Astrocyte of the cerebellum (primary cell): Measurements from ENCODE around the gene HADHB.
"Not testable (repeated sequence)": the region's sequence is repeated elsewhere in the genome, so short reads cannot be mapped to it uniquely, and the experiment has no call there.

Experiments used
- DNase-seq: peaks from one replicate; pipeline ENCODE4 v3.0.0-alpha.2; 2011; ENCODE audit warnings: low read depth
- H3K4me3 ChIP-seq: 2 replicates; pipeline ENCODE4 v1.5.1; 2011; ENCODE audit warnings: mild to moderate bottlenecking, low read depth, low read length, moderate library complexity
- in situ Hi-C: cut with HindIII; loops from 2 replicates; pipeline ENCODE4 v1.10.0; 2017; ENCODE audit warnings: low sequenced_read_pairs
- TF ChIP-seq, protein P1 (sequence below): IDR thresholded peaks from 2 replicates; pipeline ENCODE4 v1.5.1; 2012; ENCODE audit warnings: low read length, low read depth, moderate library complexity, mild to moderate bottlenecking; ENCODE audit errors: missing control alignments

HADHB gene

DNA sequence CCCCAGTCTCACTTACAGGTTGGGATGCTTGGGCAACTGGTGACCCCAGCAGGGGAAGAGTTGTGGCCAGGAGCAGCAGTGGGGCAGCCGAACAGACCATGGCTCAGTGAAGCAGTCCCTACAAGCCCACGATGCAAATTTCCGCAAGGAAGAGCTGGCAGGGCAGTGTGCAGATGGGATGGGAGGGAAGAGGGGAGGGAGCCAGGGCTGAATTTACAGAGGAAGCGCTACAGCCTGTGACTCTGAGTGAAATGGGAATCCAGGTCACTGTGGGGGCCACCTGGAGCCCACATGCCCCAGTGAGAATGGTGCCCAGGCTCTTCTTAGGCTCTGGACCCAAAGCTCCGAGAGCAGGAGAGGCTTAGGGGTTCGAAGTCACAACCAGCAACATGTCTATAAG, 74.2 kb downstream of the HADHB start:
- no peak for DNase-seq
- in situ Hi-C loops = no loop called here
- no peak overlapping the region for H3K4me3 ChIP-seq
- TF ChIP-seq, protein P1, sequence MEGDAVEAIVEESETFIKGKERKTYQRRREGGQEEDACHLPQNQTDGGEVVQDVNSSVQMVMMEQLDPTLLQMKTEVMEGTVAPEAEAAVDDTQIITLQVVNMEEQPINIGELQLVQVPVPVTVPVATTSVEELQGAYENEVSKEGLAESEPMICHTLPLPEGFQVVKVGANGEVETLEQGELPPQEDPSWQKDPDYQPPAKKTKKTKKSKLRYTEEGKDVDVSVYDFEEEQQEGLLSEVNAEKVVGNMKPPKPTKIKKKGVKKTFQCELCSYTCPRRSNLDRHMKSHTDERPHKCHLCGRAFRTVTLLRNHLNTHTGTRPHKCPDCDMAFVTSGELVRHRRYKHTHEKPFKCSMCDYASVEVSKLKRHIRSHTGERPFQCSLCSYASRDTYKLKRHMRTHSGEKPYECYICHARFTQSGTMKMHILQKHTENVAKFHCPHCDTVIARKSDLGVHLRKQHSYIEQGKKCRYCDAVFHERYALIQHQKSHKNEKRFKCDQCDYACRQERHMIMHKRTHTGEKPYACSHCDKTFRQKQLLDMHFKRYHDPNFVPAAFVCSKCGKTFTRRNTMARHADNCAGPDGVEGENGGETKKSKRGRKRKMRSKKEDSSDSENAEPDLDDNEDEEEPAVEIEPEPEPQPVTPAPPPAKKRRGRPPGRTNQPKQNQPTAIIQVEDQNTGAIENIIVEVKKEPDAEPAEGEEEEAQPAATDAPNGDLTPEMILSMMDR = no peak

DNA sequence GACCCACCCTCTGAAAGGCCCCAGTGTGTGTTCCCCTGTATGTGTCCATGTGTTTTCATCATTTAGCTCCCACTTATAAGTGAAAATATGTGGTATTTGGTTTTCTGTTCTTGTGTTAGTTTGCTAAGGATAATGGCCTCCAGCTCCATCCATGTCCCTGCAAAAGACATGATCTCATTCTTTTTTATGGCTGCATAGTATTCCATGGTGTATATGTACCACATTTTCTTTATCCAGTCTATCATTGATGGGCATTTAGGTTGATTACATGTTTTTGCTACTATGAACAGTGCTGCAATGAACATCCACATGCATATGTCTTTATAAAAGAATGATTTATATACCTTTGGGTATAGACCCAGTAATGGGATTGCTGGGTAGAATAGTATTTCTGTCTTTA, 79.7 kb downstream of the HADHB start:
- in situ Hi-C loops, DNase-seq: not testable (repeated sequence)

DNA sequence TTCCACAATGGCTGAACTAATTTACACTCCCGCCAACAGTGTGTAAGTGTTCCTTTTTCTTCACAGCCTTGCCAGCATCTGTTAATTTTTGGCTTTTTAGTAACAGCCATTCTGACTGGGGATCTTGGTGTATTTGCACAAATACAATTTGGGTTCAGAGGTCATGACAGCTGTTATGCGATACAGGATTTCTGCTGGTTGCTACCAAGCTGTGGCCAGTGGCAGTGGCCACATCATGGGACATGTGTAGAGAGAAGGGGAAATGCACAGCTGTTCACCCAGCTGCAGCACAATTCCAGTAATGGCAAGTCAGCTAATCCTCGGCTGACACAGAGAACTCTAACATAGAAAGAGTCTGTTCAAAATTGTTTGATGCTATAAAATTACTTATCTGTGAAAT, 80.2 kb downstream of the HADHB start:
- H3K4me3 ChIP-seq = no peak overlapping the region
- TF ChIP-seq, protein P1 = no peak
- no peak for DNase-seq
- in situ Hi-C loops = no loop called here

More for the DNA sequence above, 79.7 kb downstream of the HADHB start:
- not testable (repeated sequence) for H3K4me3 ChIP-seq

DNA sequence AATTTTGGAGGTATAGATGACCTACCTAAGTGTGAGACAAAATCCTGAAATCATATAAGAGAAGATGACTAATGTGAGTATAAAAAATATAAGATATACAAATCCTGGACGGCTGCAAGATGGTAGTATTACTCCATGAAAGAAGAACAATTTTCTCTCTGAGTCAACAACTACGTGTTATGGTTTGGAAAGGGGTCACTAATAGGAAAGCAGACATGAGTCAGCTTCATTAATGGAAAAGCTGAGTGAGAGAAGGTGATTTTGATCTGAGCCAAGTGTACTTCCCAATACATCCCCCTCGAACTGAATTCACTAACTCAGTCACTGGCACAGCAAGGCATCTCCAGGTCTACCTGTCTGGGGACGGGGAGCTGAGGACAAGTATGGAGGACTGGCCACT, 81.1 kb downstream of the HADHB start:
- no peak overlapping the region for H3K4me3 ChIP-seq
- in situ Hi-C loops = no loop called here
- TF ChIP-seq, protein P1 = no peak
- DNase-seq = no peak

DNA sequence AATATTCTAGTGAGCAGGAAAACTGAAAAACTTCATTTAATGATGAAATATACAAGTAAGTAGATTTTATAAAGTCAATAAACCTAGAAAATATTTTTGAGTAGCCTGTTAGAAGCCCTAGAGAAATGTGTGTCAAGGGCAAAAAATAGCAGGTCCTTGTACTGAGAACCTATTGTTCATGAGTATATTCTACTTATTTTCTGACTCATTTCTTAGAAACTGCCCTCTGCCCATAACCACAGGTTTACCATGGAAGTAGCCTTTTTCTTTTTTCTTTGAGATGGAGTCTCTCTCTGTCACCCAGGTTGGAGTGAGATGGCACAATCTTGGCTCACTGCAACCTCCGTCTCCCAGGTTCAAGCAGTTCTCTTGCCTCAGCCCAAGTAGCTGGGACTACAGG, 81.8 kb downstream of the HADHB start:
- in situ Hi-C loops = no loop called here

DNA sequence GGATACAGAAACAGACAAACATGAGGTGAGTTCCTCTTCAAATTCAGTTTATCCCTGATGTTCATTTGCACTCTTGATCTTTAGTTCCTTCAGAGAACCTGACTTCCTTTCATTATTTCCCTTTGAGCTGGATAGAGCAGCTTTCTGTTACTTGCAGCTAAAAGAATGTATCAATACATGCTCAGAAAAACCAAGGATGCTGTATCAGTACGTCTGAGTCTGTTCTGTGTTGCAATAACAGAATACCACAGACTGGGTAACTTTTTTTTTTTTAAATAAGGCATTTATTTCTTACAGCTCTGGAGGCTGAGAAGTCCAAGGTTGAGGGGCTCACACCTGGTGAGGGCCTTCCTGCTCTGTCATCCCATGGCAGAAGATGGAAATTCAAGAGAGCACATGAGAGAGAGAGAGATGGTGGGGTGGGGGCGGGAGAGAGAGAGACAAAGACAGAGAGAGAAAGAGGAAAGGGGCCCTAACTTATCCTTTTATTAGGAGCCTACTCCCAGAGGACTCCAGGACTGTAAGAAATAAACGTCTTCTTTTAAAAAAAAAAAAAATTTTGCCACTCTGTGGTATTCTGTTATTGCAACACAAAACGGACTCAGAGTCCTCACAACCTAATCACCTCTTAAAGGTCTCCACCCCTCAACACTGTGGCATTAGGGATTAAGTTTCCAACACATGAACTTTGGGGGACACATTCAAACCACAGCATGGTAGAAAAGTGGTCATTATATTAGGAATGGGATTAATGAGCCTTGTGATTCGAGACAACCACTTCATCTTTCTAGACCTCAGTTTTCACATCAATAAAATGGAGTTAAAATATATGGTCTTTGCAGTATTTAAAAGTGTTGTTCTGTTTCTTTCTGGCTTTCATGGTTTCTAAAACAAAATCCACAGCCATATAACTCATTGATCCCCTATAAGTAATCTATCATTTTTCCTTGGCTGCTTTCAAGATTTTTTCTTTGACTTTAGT, 82.8 kb downstream of the HADHB start:
- TF ChIP-seq, protein P1 = no peak
- in situ Hi-C loops = no loop called here
- H3K4me3 ChIP-seq = no peak overlapping the region
- no peak for DNase-seq

More for the DNA sequence above, 81.8 kb downstream of the HADHB start:
- no peak for DNase-seq
- TF ChIP-seq, protein P1 = no peak
- no peak overlapping the region for H3K4me3 ChIP-seq

DNA sequence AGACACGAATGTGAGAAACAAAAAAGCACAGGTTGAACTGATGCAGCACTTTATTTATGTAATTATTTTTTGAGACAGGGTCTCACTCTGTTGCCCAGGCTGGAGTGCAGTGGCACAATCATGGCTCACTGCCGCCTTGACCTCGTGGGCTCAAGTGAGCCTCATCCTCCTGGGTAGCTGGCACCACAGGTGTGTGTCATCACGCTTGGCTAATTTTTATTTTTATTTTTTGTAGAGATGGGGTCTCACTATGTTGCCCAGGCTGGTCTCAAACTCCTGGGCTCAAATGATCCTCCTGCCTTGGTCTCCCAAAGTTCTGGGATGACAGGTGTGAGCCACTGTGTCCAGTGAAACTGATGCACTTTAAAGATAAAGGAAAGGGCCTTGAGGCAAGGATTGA, 84.3 kb downstream of the HADHB start:
- DNase-seq, H3K4me3 ChIP-seq, in situ Hi-C loops: not testable (repeated sequence)
